Activated T-cell treated with anti-CD3 and anti-CD28 coated beads, Interleukin-2, amount 50 U/mL, for 48 hours (primary cell): Measurements from ENCODE around the gene HSPA1B.
"Not testable (repeated sequence)": the region's sequence is repeated elsewhere in the genome, so short reads cannot be mapped to it uniquely, and the experiment has no call there.

ENCODE experiments used
- DNase-seq, 2 experiments: peaks; one replicate each; pipeline ENCODE4 v3.0.0-alpha.2; 2020

Gene HSPA1B

DNA sequence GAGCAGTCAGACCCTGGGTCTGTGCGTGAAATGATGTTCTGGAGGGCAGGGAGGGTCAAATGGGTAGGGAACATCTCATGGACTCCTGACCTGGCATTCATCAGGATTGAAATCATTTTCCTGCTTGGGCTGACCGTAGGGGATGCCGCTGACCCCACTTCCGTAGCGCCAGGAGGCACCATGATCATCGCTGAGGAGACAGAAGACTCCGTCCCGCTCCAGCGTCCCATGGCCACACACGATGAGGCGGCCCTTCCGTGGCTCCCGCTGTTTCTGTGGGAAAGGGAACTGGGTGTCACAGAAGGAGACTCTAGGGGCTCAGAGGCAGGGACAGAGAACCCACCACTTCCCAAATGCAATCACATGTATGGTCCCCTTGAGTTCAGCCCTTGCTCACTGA is 32.8 kb downstream of the HSPA1B start:
- DNase-seq: no peak

DNA sequence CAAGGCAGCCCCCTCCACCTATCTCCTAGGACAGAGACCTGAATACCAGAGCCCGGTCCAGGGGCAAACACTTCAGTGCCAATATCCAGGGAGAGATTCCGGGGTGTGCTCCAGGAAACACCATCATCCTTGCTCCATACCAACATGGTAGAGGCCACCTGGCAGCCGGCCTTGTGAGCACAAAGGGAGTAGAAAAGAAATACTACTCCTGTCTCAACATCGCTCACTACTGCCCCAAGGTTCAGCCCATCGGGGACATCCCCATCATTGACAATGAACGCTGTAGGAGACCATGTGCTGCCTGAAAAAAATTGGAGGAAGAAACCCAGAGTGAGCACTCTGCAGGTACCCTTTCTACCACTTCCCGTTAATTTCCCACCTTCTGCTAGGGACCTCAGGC is 33.6 kb downstream of the HSPA1B start:
- DNase-seq: no peak

DNA sequence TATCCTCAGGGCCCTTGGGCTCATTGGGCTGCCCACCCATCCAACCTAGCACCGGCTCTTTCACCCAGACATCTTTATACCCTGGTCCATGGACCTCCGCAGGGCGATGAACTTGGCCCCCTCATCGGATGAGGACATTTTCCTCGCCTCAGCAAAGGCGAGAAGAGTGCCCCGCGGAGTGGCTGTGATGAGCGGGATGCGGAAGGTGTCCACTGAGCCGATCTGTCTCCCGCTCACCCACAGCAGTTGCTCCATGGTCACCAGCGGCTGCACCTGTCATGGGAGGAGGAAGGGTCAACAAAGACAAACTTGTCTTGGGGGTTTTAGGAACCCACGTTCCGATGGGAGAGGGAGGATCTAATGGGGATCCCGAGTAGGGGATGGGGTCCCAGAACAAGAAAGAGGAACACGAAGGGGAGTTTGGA is 34.4 kb downstream of the HSPA1B start:
- DNase-seq: no peak

DNA sequence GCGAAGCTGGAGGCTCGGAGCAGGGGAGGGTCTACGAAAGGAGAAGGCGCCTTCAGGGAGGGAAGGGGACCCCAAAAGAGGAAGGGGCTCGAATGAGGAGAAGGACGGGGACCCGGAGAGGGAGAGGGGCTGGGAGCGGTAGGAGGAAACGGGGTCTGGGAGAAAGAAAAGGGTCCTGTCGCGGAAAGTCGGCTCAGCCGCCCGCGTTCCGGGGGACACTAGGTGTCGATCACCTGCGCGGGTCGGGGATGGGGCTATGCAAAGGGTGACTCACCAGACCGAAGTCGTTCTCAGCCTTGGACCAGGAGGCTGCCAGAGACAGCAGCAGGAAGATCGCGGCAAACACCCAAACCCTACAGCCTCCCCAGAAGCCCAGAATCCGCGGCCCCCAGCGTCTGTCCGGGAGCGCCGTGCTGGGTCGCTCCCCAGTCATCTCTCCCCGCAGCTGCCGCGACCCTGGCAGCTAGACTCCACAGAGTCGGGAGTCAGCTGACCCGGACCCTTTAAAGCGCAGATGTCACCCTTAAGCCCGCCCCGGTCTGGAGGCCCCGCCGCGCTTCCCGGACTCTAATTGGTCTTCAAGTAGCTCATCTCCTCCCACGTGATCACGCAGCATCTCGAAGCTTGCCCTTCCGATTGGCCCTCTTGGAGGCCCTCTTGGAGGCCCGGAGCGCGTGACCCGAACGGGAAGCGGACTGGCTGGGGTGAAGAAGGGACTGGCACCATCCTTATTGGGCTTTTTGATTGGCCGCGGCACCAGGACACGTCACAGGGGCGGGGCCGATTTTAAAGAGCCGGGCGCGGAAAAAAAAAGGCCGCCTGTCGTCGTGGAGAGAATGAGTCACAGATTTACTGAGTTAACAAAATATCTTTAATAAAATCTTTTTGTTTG is 35.1 kb downstream of the HSPA1B start, which contains the start of gene NEU1:
TSS of gene NEU1 (minus strand) at position 478 of the 892 bp plus-strand sequence. CDS start at position 433, 45 bp downstream.
- peak; percentile 98 for DNase-seq

DNA sequence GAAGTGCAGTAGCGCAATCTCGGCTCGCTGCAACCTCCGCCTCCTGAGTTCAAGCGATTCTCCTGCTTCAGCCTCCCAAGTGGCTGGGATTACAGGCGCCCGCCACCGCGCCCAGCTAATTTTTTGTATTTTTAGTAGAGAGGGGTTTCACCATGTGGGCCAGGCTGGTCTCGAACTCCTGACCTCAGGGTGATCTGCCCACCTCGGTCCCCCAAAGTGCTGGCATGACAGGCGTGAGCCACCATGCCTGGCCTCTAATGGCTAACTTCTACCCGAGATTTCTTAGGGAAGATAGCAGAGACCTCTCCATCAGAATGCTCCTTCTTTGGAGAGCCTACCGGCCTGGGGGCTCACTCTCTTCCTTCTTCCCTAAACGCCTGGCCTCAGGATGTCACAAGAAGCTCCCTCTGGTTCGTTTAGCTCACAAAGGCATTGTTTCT is 36.6 kb downstream of the HSPA1B start:
- DNase-seq: peak in 1 of 2 experiments; percentile 50

DNA sequence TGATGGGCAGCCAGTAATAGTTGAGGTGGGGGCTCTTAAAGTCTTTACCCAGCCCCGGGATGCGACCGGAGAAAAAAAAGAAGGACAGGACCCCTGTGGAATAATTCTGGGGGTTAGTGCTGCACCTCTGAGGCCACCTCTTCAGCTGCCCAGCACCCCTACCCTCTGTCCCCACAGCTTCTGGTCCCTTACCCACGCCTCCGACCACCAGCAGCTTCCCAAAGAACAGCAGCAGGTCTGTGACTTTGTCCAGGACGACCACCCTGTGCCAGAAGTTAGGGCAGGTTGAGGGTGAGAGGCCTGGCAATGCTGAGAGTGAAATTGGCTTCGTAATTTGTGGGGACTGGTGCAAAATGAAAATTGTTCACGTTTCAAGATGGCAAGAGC is 37.3 kb downstream of the HSPA1B start:
- no peak for DNase-seq

DNA sequence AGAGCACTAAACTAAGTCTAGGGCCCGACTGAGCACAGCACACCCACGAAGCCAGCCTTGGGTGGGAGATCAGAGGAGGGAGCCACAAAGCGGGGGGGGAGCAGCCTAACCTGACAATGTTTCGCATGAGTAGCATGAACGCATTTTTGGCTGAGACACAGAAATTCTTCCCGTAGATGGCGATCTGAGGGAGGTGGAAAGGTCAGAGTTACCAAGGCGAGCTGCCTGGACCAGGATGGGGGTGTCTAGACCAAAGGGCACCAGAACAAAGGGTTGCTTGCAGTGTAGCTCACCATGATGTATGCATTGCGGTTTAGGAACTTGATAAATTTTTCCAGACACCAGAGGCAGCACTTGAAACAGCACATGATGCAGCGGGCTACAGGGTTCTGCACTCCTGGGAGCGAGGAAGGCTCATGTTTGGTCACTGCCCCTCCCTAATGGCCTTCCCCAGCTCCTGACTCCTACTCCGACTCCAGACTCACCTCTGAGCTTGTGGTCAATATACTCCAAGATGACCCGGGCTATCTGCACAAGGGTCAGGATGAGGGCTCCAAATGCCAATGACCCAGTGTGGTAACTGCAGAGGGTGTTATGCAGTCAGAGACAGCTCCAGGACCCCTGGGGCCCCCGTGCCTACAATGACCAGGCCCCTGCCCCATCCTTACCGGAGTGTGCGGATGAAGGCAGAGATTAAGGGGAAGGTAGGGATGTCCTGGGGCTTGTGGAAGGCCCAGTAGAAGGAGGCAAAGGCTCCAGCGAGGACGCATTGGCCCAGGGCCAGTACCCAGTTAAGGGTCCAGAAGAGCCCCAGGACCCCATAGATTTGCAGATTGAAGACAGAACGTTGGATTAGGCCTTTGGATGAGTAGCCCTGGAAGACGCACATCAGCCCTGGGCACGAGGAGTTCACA is 37.9 kb downstream of the HSPA1B start:
- DNase-seq: no peak

DNA sequence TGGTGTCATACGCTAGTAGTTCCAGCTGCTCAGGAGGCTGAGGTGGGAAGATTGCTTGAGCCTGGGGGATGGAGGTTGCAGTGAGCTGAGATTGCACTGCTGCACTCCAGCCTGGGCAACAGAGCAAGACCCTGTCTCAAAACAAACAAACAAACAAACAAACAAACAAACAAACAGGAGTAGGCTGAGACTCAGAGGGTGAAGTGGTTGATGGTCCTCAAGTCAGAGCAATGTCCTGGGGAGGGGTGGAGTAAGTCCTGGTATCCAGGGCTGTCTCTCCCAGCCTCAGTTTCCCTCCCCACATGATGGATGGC is 41.1 kb downstream of the HSPA1B start:
- DNase-seq: not testable (repeated sequence)

DNA sequence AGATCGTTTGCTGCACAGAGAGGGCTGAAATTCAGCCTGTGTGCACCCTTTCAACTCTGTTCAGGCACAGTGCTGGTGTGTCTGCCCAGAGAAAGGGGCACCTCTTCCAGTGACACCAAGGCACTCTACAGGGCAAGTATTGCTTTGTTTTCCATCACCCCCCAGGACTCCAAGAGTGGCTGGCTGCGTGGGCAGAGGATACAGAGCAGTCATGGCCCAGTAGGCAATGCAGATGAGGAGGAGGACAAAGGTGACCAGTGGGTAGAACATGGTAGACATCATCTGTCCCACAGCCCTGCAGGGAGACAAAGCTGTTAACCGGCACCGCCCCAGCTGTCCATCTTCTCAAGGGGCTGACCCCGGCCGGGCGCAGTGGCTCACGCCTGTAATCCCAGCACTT is 41.8 kb downstream of the HSPA1B start:
- no peak for DNase-seq

DNA sequence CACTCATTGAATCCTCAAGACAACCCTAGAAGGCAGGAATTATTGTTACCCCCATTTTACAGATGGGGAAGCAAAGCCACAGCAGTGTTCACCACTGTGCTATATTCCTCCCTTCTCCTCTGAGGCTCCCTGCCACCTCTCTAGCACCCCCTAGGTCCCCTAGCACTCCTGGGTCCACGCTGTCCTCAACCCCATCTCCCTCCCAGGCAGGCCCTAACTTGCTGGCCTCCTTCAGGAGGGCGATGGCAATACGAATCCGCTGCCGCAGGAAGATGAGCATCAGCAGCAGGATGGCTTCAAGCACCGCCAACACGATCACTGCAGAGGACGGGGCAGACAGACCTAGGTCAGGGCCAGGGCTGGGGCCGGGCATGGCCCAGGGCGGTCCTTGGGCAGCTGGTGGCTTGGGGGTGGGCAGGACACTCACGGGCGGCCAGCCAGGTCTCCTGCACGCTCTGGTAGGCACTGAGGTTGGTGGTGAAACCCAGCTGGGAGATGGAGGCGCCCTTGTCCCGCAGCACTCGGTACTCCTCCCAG is 42.9 kb downstream of the HSPA1B start:
- no peak for DNase-seq

DNA sequence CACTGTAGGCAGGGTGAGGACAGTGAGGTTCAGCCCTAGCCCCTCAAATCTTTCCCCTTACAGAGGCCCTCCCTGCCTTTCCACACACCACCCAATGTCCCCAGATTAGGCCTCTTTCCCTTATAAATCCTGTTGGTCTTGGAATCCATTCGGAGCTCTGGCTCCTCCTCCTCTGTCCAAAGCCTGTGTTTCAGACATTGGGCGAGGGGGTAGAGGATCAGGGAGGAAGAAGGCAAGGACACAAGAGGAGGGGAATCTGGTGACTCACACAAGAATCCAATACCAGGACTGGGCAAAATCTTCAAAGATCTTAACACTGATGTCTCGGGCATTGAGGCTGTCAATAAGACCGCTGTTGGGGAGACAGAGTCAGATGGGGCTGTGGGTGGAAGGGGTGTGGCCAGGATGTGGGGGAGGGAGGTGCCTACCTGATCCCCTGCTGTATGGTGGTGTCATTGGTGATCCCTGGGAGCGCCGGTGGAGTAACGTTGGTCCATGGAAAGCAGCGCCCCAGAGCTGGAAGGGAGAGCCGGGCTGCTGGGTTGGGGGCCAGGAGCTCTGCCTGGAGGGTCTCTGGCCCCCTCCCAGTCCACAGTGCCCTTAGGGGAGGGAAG is 43.6 kb downstream of the HSPA1B start:
- no peak for DNase-seq

DNA sequence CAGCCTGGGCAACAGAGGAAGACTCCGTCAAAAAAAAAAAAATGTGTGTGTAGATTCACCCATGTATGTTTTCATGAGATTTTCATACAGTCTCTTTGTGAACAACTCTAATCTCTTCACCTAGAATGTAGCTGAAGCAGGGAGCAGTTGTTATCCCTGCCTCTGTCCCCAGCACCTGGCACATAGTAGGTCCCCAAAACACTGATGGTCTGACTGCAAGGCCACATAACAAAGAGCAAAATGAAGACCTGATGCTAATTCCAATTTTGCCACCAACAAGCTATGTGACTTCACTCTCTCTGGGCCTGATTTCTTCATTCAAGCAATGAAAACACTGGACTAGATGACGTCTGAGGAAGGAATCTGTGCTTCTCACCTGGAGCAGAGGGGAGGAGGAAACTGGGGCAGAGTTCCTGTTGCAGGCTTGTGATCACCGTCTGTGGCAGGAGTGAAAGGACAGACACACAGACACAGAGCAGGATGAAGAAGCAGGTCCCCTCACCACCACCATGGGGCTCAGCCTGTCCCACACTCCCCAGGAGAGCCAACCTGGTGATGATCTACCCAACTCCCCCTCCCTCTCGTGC is 46.6 kb downstream of the HSPA1B start:
- DNase-seq: no peak

DNA sequence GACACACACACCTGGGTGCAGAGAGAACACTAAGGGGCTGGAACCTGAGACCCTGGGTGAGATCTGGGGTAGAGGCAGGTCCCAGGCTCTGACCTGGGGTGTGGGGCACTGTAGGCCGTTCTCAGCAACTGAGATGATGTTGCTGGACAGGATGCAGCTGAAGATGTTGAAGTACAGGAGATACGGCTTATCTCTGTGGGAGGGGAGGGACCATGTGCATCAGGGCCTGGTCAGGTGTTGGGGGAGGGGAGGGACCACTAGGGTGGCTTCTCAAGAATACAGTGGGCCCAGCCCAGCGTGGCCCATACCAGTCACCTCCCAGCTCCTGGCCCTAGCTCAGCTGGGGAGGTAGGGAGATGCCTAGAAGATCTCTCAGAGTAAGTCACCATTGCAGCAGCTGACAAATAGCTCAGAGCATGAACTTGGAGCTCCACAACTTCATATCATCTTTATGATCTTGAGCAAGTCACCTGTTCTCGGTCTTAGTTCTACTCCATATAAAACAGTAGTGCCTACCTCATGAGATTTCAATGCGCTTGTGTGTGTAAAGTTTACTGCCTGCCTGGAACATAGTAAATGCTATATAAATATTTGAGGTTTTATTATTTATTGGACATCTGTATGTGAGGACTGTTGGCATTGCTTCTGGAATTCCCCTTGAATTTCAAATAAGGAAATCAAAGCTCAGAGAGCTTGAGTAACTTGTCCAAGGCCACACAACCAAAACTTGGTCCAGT is 47.5 kb downstream of the HSPA1B start:
- no peak for DNase-seq

DNA sequence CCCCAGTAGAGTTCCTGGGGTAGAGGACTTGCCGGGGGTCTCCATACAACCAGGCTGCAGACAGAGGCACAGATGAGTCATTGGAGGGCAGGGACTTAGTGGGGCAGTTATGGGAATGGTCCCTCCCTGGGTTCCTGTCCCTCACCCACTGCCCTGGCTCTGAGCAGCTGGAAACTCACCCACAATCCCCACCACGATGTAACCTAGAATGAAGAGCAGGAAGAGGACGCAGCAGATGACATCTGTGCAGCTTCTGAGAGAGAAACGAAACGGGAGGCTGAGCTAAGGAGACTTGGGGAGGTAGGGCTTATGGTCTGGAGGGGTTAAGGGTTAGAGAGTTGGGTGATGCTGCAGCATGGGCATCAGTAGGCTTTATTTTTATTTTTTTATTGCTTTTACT is 48.3 kb downstream of the HSPA1B start:
- no peak for DNase-seq

DNA sequence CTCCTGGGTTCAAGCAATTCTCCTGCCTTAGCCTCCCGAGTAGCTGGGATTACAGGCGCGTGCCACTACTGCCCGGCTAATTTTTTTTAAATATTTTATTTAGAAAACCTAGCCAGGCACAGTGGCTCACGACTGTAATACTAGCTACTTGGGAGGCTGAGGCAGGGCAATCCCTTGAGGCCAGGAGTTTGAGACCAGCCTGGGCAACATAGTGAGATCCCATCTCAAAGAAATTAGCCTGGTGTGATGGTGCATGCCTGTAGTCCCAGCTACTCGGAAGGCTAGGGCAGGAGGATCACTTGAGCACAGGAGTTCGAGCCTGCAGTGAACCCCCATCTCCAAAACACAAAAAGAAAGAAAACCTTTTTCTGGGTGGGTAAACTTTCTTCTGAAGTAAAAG is 48.8 kb downstream of the HSPA1B start:
- DNase-seq: no peak

DNA sequence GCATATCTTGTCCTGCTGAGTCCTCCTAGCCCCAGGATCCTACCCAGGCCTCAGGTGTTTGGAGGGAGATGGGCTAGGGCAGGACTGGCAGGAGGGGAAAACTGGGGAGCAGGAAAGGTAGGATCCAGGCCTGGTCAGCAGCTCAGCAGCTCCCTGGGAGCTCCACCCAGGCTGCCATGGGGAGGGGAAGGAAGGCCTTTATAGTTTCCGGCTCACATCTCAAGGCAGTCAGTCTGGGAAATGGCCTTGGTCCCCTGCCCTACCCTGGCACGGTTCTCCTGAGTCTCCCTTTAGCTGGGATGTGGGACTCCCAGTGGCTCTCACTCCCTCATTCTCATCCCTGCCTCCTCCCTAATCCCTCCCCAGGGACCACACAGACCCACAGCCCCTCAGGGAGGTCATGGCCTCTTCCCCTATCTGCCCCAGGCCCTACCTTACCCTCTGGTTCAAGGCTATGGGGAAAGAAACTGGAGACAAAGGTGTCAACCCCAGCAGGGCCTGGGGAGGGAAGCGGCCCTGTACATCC is 49.6 kb downstream of the HSPA1B start:
- no peak for DNase-seq

DNA sequence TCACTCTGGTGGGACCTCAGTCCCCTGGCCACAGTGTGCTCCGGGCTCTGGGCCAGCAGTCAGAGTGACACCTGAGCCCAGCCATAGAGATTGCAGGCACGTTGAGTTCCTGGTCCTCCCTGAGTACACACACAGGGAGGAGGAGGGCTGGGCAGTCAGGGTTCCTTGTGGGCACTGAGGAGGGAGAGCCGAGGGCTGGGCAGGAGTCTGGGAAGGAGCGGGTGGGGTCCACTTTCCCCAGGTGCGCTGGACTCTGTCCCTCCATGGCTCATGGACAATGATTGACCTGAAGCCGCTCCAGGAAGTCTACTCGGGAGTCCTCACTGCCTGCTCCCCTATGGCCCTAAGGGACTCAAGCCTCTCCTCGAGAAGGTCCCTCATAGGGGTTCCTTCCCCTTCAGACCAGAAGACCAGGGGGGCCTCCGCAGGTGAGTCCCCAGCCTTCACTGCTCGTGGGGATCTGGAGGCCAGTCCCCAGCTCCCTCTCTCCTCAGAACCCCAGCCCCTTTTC is 50.2 kb downstream of the HSPA1B start:
- no peak for DNase-seq

DNA sequence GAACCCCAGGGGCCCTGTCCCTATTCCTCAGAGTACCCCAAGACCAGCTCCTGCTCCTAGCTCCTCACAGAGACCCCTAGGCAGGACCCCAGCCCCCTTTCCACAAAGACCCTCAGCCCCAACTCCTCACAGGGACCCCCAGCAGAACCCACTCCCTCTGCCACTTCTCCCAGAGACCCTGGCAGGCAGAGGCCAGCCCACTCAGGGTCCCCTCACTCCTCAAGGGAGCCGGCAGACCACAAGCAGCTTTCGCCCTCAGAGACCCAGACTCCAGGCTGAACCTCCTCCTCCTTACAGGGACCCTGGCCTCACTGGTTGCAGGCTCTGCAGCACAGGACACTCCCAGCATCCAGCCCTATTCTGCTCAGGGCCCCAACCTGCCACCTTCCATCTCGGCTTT is 50.7 kb downstream of the HSPA1B start:
- DNase-seq: no peak

DNA sequence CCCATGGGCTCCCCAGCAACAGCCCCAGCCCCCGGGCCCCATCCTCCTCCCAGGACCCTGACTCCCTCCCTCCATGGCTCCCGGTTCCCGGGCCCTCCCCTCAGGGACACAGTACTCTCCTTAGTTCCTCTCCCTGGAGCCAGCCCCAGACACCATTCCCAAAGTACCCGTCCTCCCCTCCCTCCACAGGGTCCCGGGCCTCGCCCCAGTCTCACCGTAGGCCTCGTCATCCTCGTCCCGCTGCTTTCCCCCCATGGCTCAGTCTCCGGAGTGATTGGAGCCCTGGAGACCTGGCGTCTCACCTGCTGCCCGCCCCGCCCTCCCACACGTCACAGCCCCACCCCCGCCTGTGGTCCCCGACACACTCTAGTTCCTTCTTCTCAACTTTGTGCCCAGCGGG is 51.2 kb downstream of the HSPA1B start, which contains the start of gene SLC44A4:
TSS of gene SLC44A4 (minus strand) at position 272 of the 400 bp plus-strand sequence. CDS start at position 255, 17 bp downstream.
- DNase-seq: no peak

DNA sequence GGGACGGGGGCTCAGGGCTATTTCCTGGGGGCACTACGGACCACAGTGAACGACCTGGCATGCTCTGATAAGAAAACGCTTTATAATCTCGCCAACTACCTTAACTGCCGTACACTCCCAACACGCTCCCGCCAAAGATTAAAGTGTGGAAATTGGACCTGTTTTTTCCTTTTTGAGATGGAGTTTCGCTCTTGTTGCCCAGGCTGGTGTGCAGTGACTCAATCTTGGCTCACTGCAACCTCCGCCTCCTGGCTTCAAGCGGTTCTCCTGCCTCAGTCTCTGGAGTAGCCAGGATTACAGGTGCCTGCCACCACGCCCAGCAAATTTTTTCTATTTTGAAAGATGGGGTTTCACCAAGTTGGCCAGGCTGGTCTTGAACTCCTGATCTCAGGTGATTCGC is 51.6 kb downstream of the HSPA1B start:
- no peak for DNase-seq
